GM18505 (cell line): Measurements from ENCODE around the gene ANKRD22.

ENCODE experiments used
- ATAC-seq: cut with Tn5 transposase; IDR thresholded peaks from one replicate; pipeline ENCODE4 v1.9.1; 2021; ENCODE audit not compliant: unreplicated experiment
- POLR2A ChIP-seq: IDR thresholded peaks from 4 replicates; pipeline ENCODE4 v1.6.1; 2011; ENCODE audit warnings: borderline replicate concordance; ENCODE audit not compliant: insufficient read depth, insufficient read length; ENCODE audit errors: extremely low read depth

ANKRD22 gene

DNA sequence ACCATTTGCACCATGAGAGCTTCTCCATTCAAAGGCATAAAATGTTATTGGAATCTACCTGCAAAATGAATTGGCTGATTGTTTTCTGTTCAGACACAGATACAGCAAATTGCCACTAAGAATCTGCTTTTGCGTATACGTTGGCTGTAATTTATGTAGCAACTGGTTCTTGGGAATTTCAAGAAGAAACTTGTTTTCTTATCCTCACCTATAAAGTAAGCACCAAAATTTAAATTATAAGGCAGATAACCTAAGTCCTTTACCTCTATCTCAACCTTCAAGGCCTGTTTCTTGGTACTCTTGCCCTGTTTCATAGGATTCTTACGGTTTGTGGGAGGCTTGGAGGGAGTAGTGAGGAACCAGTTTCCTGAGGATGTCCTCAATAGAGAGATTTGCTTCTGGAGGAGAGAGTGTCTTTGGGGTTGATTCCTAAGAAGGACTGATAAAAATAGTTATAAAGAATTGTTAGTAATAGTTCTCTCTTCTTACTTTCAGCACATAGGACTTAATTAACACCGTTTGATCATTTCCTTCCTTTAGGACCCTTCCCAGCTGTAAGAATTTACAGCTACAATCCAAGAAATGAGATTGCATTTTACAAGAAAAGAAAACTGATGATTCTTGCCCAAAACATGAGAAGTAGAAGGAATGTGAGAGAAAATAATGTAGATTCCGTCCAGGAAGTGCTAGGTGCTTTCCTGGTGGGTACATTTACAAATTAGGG is 30.4 kb upstream of the ANKRD22 start:
- ATAC-seq, result no peak
- TF ChIP-seq POLR2A, result no peak

- ATAC-seq, result no peak
- no peak for TF ChIP-seq POLR2A
Observed at GRCh38 chr10:88881320-88881719, 29.7 kb upstream of the ANKRD22 start.

- TF ChIP-seq POLR2A, result peak; percentile 80
- ATAC-seq, result peak; percentile 70
Observed at GRCh38 chr10:88880282-88881076, 28.8 kb upstream of the ANKRD22 start.

DNA sequence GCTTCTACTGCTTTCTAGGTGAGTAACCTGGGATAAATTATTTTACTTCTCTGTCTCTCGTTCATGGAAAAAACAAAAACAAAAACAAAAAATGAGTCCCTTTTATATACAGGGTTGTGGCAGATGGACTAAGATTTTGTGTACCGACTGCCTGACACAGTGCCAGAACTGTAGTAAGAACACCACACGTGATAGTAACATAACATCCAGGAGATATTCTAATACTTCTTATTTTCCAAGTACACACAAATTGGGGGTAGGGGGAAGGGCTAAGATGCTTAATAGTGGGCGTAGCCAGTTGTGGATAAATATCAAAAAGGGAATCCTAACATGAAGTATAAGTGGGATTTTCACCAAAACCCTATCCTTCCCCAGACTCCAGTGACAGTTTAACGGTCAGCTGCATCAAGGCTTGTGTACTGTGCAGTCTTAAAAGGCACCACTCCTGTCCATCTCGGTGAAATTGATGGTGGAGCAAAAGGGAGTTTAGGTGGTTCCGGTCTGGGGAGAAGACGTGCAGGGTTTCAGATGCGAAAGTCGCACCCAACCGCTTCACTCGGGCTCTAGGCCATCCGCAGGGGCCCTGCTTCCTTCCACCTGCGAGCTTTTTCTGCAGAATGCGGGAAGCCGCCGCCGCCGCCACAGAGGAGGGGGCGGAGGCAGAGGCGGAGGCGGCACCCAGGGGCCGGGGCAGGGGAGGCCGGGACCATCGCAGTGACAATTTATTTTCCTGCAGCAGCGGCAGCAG is 28.1 kb upstream of the ANKRD22 start, which contains the start of gene STAMBPL1:
TSS of gene STAMBPL1 (plus strand) at position 712 of the 748 bp plus-strand sequence. CDS start 21,464 bp downstream, outside the sequence.
- ATAC-seq, result peak; percentile 54
- TF ChIP-seq POLR2A, result no peak

DNA sequence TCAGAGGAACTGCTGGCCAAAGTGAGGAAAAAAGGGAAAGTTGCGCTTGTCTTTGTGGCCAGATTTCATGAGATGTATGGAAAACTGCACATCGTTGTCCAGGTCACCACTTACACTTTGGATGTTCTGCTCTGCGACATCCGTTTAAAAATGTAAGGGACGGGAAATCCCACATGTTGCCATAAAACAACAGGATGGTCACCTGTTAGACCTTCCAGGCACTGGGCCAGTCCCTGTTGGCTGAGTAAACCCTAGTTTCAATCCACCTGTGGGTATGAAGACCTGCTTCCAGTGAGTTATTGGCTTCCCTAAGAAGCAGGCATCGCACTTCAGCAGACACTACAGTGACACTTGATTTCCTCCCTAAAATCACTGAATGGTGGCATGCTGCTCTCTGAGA is 25.7 kb upstream of the ANKRD22 start:
- no peak for ATAC-seq
- no peak for TF ChIP-seq POLR2A

DNA sequence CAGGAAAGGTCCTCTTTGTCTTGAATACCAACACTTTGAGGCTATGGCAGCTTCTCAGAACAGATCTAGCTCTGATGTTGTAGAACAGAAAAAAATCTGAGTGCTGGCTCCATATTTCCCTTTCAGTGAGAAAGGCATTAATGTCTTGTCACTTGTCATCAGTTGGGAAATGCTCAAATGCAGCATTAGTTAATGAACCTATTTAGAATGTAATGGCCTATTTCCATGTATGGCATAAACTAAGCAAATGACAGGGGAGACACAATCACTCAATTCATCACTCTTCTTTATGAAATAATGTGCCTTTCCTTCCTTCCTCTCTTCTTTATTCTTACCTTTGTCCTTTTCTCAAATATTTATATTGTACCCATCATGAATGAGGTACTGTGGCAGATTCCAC is 23.4 kb upstream of the ANKRD22 start:
- no peak for ATAC-seq

DNA sequence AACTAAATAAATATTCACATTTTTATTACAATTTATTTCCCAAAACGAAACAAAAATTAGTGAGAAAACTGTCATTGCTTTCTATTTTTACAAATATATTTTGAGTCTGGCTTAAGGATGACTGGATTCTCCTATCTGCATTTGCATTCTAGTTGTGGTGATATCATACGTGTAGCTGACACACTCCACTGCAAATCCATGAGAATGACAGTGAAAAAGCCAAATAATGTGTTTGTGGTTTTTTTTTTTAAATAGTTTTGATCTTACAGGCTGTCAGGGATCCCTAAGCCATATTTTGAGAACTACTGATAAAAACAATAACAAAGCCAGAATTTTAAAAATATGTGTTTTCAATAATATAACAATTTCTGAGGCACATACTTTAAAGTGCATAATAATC is 22.6 kb upstream of the ANKRD22 start:
- TF ChIP-seq POLR2A, result no peak
- ATAC-seq, result no peak

More for the DNA sequence above, 23.4 kb upstream of the ANKRD22 start:
- TF ChIP-seq POLR2A, result no peak

GRCh38 chr10:88873757-88874156 is 22.1 kb upstream of the ANKRD22 start:
- TF ChIP-seq POLR2A, result no peak
- no peak for ATAC-seq

- no peak for TF ChIP-seq POLR2A
- ATAC-seq, result no peak
Observed at GRCh38 chr10:88870089-88870488, 18.4 kb upstream of the ANKRD22 start.

GRCh38 chr10:88866454-88866853 is 14.8 kb upstream of the ANKRD22 start:
- TF ChIP-seq POLR2A, result no peak
- no peak for ATAC-seq

DNA sequence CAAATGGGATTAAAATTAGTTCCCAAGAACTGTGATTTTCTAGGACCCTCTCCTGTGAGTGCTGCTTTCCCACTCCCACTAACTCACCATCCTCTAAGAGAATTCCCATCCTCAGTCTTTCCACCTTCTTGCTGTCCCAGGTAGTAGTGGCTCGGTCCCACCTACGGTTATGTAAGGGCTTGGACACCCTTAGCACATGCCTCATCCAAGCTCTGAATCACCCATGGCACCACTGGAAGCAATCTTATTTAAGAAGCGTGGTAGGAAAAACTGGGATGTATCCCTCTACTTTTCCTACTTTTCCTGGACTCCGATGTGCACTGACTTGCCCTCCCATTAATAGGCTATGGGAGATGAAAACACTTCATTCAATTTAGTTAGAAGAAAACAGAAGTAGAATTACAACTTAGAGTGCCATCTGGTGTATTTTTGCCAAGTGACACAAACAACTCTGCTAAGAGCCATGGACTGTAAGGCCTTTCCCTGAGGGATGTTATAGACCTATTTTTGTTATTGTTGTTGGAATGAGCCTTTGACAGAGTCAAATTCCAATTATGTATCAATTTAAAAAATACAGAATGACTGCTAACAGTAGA is 13.7 kb upstream of the ANKRD22 start:
- no peak for TF ChIP-seq POLR2A
- no peak for ATAC-seq

DNA sequence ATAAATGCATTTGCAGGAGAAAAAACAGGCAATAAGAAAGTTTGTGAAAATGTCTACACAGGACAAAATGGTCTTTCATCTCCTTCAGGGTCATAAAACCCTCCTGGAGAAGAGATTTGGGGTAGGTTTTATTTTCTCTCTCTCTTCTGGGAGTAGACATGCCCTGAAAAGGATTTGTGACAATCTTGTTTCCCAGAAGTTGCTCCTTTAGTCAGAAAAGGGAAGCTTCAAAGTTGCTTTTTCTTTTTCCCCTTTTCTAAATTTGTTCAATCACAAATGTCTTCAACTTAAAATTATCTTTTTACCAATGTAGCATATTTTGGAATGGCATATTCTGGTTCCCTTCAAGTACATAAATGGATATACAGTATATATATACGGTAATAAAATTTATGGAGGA is 9.4 kb upstream of the ANKRD22 start:
- no peak for TF ChIP-seq POLR2A
- ATAC-seq, result no peak

GRCh38 chr10:88858491-88858890 is 6.8 kb upstream of the ANKRD22 start:
- ATAC-seq, result no peak

More at GRCh38 chr10:88858491-88858890, 6.8 kb upstream of the ANKRD22 start:
- no peak for TF ChIP-seq POLR2A
